HUES6 (cell line): ENCODE results near the gene CYP2B6.

ENCODE experiments used
- H3K27ac ChIP-seq: 2 replicates; pipeline ENCODE4 v1.7.0; 2013; ENCODE audit warnings: low read depth, mild to moderate bottlenecking, low read length, inconsistent platforms
- H3K27me3 ChIP-seq: 2 replicates; pipeline ENCODE4 v1.6.1; 2013; ENCODE audit warnings: low read length; ENCODE audit not compliant: control insufficient read depth, insufficient read depth
- H3K36me3 ChIP-seq: 2 replicates; pipeline ENCODE4 v1.6.1; 2013; ENCODE audit warnings: low read length; ENCODE audit not compliant: control insufficient read depth, insufficient read depth
- H3K4me1 ChIP-seq: 2 replicates; pipeline ENCODE4 v1.6.1; 2013; ENCODE audit warnings: low read length; ENCODE audit not compliant: control insufficient read depth, insufficient read depth
- H3K4me3 ChIP-seq: 2 replicates; pipeline ENCODE4 v1.5.1; 2013; ENCODE audit warnings: low read depth, low read length
- H3K9ac ChIP-seq: one replicate; pipeline ENCODE4 v1.6.1; 2013; ENCODE audit warnings: mild to moderate bottlenecking, low read length
- H3K9me3 ChIP-seq: 2 replicates; pipeline ENCODE4 v1.6.1; 2013; ENCODE audit warnings: low read depth, low read length; ENCODE audit not compliant: control insufficient read depth, insufficient read depth

CYP2B6 gene

DNA sequence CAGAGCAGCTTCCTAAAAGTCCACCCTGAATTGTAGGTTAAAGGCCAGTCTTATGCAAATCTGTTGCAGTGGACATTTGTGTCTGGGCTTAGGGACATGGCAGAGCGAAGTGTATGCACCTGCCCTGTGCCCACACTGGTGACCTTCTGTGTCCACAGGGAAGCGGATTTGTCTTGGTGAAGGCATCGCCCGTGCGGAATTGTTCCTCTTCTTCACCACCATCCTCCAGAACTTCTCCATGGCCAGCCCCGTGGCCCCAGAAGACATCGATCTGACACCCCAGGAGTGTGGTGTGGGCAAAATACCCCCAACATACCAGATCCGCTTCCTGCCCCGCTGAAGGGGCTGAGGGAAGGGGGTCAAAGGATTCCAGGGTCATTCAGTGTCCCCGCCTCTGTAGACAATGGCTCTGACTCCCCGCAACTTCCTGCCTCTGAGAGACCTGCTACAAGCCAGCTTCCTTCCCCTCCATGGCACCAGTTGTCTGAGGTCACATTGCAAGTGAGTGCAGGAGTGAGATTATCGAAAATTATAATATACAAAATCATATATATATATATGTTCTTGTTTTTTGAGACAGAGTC, 25.5 kb downstream of the CYP2B6 start:
- Histone ChIP-seq H3K27me3 (no peaks in the 10 kb centered on the region), H3K9me3 (no peaks in the 10 kb centered on the region; the same call in 1 of the 2 replicates), H3K27ac (no peak overlapping the region), H3K36me3 (0 out of 2 replicates have a peak, but pooled peaks cover 3% of the 10 kb centered on the region), H3K9ac (no peak overlapping the region), H3K4me3 (no peak overlapping the region), H3K4me1 (no peaks in the 10 kb centered on the region)

- H3K27ac ChIP-seq, result no peak overlapping the region
- H3K9ac ChIP-seq, result no peak overlapping the region
- no peaks in the 10 kb centered on the region for H3K9me3 ChIP-seq
- H3K27me3 ChIP-seq, result no peaks in the 10 kb centered on the region
- no peaks in the 10 kb centered on the region for H3K36me3 ChIP-seq
- no peaks in the 10 kb centered on the region for H3K4me1 ChIP-seq
- H3K4me3 ChIP-seq, result no peak overlapping the region
Observed at GRCh38 chr19:41018736-41019290, 27.7 kb downstream of the CYP2B6 start.

DNA sequence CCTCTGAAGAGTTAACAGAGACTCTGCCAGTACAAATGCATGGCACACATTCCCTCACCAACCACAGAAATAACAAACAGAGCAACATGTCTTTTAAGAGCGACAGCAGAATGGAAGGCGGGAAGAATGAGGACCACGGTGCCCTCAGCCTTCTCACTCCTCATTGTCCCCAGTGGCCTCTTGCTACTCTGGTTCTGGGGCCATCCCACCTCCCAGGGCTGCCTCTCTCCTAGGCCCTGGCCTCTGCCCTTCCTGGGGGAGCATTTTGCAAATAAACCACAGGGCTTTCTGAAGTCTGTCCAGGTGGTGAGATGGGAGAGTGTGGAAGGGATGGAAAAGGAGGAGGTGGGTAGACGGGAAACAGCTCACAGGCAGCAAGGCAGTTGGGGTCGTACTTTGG, 28.3 kb downstream of the CYP2B6 start:
- no peaks in the 10 kb centered on the region for H3K27me3 ChIP-seq
- H3K27ac ChIP-seq, result no peak overlapping the region
- no peaks in the 10 kb centered on the region for H3K36me3 ChIP-seq
- no peaks in the 10 kb centered on the region for H3K9me3 ChIP-seq
- no peak overlapping the region for H3K9ac ChIP-seq
- no peaks in the 10 kb centered on the region for H3K4me1 ChIP-seq
- H3K4me3 ChIP-seq, result no peak overlapping the region

DNA sequence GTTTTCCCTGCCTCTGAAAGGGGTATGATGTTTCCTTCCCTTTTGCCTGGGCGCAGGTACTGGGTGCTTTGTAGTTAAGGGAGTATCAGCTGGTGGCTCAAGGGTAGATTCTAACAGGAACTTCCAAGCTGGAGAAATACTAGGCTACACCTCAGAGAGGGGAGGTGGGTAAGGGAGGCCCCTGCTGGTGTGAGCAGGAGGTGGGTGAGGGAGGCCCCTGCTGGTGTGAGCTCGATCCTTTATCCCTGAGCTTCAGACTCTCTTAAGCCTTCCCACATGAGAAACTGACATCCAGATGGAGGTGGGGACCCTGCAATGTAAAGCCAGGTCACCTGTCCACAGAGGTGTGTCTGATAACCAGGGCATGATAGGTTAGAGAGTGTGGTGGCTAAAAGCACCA, 32.1 kb downstream of the CYP2B6 start:
- peaks cover 11% of the 10 kb centered on the region for H3K27me3 ChIP-seq
- no peak overlapping the region for H3K4me3 ChIP-seq
- no peak overlapping the region for H3K9ac ChIP-seq
- H3K4me1 ChIP-seq, result no peaks in the 10 kb centered on the region
- H3K27ac ChIP-seq, result no peak overlapping the region
- no peaks in the 10 kb centered on the region for H3K9me3 ChIP-seq
- no peaks in the 10 kb centered on the region for H3K36me3 ChIP-seq

- no peaks in the 10 kb centered on the region for H3K9me3 ChIP-seq
- peaks cover 11% of the 10 kb centered on the region for H3K27me3 ChIP-seq
- no peak overlapping the region for H3K27ac ChIP-seq
- H3K36me3 ChIP-seq, result no peaks in the 10 kb centered on the region
- H3K4me3 ChIP-seq, result no peak overlapping the region
- H3K4me1 ChIP-seq, result 0 out of 2 replicates have a peak, but pooled peaks cover 4% of the 10 kb centered on the region
- H3K9ac ChIP-seq, result no peak overlapping the region
Observed at GRCh38 chr19:41025411-41025810, 34.3 kb downstream of the CYP2B6 start.

- no peaks in the 10 kb centered on the region for H3K36me3 ChIP-seq
- H3K4me1 ChIP-seq, result 0 out of 2 replicates have a peak, but pooled peaks cover 5% of the 10 kb centered on the region
- no peak overlapping the region for H3K27ac ChIP-seq
- no peaks in the 10 kb centered on the region for H3K9me3 ChIP-seq
- peaks cover 11% of the 10 kb centered on the region for H3K27me3 ChIP-seq
- no peak overlapping the region for H3K4me3 ChIP-seq
- no peak overlapping the region for H3K9ac ChIP-seq
Observed at GRCh38 chr19:41025871-41026270, 34.8 kb downstream of the CYP2B6 start.

DNA sequence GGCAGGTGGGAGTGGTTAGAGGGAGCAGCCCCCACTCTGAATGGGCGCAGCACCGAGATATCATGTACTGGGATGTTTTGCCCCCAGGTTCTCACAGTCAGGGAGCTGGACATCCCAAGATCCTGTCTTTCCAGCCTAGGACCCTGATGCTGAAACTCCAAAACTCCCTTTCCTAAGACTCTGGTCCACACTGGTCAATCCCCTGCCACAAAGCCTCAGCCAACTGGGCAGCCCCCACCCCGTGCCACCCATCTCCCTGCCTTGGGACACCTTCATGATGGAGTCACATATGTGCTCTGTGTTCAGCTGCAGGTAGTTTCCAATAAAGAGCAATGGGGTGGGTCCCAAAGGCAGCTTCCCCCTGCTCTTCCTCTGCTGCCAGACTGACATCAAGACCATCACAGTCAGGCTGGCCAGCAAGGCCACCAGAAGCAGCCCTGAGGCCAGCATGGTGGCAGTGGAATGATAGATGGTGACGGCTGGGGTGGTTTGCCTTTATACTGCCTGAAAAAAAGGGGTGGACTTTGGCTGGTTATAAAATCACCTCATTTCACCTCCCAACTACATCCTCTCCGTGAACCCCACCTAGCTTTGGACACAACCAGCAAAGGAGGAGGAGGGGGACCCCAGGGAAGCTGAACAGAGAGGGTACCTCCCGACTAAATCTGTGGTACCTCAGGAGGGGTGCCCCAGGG, 36.3 kb downstream of the CYP2B6 start:
- Histone ChIP-seq H3K9ac (no peak overlapping the region), H3K36me3 (no peaks in the 10 kb centered on the region)

GRCh38 chr19:41029524-41030432, 38.7 kb downstream of the CYP2B6 start:
- H3K27ac ChIP-seq, result no peak overlapping the region
- H3K4me3 ChIP-seq, result no peak overlapping the region
- H3K4me1 ChIP-seq, result peaks cover 10% of the 10 kb centered on the region; the same call in 1 of the 2 replicates
- H3K9ac ChIP-seq, result no peak overlapping the region
- H3K9me3 ChIP-seq, result peaks cover 10% of the 10 kb centered on the region
- no peaks in the 10 kb centered on the region for H3K36me3 ChIP-seq
- H3K27me3 ChIP-seq, result peaks cover 11% of the 10 kb centered on the region

More for the DNA sequence above, 36.3 kb downstream of the CYP2B6 start:
- Histone ChIP-seq H3K27me3 (peaks cover 11% of the 10 kb centered on the region), H3K4me1 (0 out of 2 replicates have a peak, but pooled peaks cover 5% of the 10 kb centered on the region), H3K4me3 (no peak overlapping the region), H3K9me3 (no peaks in the 10 kb centered on the region), H3K27ac (no peak overlapping the region)

DNA sequence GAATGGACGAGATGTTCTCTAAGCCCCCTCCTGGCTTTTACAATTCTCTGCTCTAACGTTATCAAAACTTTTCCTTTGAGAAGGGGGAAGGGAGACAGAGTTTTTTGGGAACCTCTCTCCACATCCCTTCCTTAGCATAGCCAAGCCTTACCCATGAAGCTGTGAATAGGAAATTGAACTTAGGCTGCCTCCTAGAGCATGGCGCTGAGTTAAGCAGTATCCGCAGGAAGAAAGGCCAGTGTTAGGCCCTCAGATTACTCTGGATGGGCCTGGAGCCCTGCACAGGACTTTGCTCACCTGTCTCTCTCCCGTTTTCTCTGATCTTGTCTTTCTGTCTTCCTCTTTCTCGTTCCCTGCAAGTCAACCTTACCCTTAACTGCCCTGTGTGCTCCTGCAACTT, 39.6 kb downstream of the CYP2B6 start:
- H3K27me3 ChIP-seq, result peaks cover 6% of the 10 kb centered on the region
- H3K9me3 ChIP-seq, result peaks cover 10% of the 10 kb centered on the region
- no peaks in the 10 kb centered on the region for H3K36me3 ChIP-seq
- H3K4me3 ChIP-seq, result no peak overlapping the region
- no peak overlapping the region for H3K27ac ChIP-seq
- no peak overlapping the region for H3K9ac ChIP-seq
- peaks cover 10% of the 10 kb centered on the region; the same call in 1 of the 2 replicates for H3K4me1 ChIP-seq

DNA sequence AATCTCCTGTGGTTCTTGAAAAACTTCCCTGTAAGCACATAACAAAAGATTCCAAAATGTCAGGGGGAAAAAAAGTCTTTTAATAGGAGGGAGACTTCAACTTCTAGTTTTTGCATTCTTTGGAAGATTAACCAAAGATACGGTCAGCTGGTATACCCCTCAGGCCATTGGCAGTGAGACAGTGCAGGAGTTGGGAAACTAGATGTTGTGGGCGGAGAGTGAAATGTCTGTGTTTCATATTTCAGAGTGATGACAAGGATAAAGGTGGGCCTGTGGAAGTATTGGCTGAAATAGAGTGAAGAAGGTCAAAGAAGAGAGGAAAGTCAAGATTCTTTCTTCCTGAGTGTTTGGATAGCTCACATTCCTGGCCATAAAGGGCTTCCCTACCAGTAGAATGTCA, 40.8 kb downstream of the CYP2B6 start:
- Histone ChIP-seq H3K4me1 (peaks cover 10% of the 10 kb centered on the region; the same call in 1 of the 2 replicates), H3K9ac (no peak overlapping the region), H3K4me3 (no peak overlapping the region), H3K27ac (no peak overlapping the region), H3K36me3 (no peaks in the 10 kb centered on the region), H3K9me3 (peaks cover 10% of the 10 kb centered on the region), H3K27me3 (no peaks in the 10 kb centered on the region)
